ENCODE measurements around the gene DYRK1B.
"Not testable (repeated sequence)": the region's sequence is repeated elsewhere in the genome, so short reads cannot be mapped to it uniquely, and the experiment has no call there.

DYRK1B gene

DNA sequence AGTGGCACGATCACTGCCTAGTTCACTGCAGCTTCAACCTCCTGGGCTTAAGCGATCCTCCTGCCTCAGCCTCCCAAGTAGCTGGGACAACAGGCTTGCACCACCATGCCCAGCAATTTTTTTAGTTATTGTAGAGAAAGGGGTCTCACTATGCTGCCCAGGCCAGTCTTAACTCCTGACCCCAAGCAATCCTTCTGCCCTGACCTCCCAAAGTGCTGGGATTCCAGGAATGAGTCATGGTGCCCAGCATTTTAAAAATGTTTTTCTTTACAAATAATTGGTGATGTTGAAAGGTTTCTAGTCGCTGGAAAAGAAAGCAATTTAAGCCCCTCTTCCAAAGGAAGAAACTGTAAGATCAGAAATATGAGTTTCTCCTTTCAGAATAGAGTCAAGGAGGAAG lies 19.4 kb downstream of the DYRK1B start:
- peaks cover 49% of the 10 kb centered on the region for H3K4me1 Mint-ChIP-seq
- no peaks in the 10 kb centered on the region for H3K9me3 Mint-ChIP-seq
- H3K27me3 Mint-ChIP-seq (ENCODE audit: low read depth) = no peaks in the 10 kb centered on the region
- H3K36me3 Mint-ChIP-seq (ENCODE audit: low read depth) = peaks cover 7% of the 10 kb centered on the region
- H3K27ac Mint-ChIP-seq = no peak overlapping the region
- H3K4me3 Mint-ChIP-seq = no peak overlapping the region
- TF ChIP-seq, protein P1, sequence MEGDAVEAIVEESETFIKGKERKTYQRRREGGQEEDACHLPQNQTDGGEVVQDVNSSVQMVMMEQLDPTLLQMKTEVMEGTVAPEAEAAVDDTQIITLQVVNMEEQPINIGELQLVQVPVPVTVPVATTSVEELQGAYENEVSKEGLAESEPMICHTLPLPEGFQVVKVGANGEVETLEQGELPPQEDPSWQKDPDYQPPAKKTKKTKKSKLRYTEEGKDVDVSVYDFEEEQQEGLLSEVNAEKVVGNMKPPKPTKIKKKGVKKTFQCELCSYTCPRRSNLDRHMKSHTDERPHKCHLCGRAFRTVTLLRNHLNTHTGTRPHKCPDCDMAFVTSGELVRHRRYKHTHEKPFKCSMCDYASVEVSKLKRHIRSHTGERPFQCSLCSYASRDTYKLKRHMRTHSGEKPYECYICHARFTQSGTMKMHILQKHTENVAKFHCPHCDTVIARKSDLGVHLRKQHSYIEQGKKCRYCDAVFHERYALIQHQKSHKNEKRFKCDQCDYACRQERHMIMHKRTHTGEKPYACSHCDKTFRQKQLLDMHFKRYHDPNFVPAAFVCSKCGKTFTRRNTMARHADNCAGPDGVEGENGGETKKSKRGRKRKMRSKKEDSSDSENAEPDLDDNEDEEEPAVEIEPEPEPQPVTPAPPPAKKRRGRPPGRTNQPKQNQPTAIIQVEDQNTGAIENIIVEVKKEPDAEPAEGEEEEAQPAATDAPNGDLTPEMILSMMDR (IDR thresholded peaks at IDR 0.05; ENCODE audit: unreplicated experiment in 3 of 3) = no peak

DNA sequence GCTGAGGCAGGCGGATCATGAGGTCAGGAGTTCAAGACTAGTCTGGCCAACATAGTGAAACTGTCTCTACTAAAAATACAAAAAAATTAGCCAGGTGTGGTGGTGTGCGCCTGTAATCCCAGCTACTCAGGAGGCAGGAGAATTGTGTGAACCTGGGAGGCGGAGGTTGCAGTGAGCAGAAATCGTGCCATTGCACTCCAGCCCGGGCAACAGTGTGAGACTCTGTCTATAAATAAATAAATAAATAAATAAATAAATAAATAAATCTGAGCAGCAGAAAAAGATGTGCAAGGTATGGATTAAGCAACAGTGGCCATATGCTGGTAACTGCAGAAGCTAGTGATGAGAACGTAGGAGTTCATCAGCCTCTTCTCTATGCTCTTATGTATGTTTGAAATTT lies 19.9 kb downstream of the DYRK1B start:
- H3K36me3 Mint-ChIP-seq (ENCODE audit: low read depth); H3K4me3 Mint-ChIP-seq; H3K27me3 Mint-ChIP-seq (ENCODE audit: low read depth); H3K9me3 Mint-ChIP-seq: not testable (repeated sequence)
- peaks cover 44% of the 10 kb centered on the region for H3K4me1 Mint-ChIP-seq
- peak overlapping the region in 1 of 3 experiments; percentile 27 for H3K27ac Mint-ChIP-seq

DNA sequence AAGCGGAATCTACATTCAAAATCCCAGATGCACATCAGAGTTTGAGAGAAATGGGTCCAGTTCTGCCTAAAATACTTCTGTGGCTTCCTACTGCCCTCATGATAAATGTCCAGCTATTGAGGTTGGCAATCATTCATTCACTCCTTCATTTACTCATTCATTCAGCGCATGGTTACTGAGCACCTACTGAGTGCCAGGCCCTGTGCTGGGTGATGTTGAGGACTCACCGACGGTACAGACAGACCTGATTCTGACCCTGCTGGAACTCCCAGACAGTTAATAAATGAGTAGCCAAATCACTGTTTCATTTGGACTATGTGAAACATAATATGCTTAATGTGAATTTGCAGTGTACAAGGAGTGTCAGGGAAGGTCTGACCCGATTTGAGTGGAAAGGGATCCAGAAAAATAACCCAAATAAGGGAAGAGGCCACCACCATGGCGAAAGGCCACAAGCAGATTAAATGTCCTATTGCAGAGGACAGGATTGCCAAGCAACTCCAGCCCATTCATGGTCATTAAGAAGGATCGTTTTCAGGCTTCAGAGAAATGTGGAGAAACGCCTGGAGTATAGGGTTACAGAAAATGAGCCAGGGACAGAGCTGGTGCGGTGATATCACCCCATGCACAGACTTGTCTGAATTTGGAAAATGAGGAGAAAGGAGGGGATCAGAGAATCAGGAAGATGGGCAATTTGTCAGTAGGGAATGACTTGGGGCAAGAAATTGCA lies 20.5 kb downstream of the DYRK1B start:
- Mint-ChIP-seq H3K4me1 (peaks cover 37% of the 10 kb centered on the region), H3K4me3 (no peak overlapping the region), H3K27me3 (ENCODE audit: low read depth) (no peaks in the 10 kb centered on the region), H3K9me3 (peaks cover 2% of the 10 kb centered on the region), H3K36me3 (ENCODE audit: low read depth) (peaks cover 7% of the 10 kb centered on the region), H3K27ac (peak overlapping the region; percentile 14 to 27 (median 16))
- TF ChIP-seq, protein P1 (IDR thresholded peaks at IDR 0.05; ENCODE audit: unreplicated experiment in 3 of 3) = no peak

DNA sequence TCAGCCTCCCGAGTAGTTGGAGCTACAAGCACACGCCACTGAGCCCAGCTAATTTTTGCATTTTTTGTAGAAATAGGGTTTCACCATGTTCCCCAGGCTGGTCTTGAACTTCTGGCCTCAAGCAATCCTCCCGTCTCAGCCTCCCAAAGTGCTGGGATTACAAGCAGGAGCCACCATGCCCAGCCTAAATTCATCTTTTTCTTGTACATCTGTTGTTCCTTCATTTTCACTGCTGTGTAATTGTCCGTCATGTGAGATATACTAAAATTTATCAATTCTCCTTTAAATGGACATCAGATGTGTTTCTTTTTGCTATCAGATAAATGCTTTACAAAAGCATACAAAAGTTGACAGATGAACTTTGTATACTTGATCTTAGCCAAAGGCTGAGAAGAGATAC lies 22.9 kb downstream of the DYRK1B start:
- Mint-ChIP-seq H3K4me1 (peaks cover 24% of the 10 kb centered on the region), H3K9me3 (peaks cover 5% of the 10 kb centered on the region), H3K4me3 (no peak overlapping the region), H3K36me3 (ENCODE audit: low read depth) (peaks cover 4% of the 10 kb centered on the region), H3K27ac (no peak overlapping the region), H3K27me3 (ENCODE audit: low read depth) (no peaks in the 10 kb centered on the region)
- TF ChIP-seq, protein P1 (IDR thresholded peaks at IDR 0.05; ENCODE audit: unreplicated experiment in 3 of 3) = no peak

DNA sequence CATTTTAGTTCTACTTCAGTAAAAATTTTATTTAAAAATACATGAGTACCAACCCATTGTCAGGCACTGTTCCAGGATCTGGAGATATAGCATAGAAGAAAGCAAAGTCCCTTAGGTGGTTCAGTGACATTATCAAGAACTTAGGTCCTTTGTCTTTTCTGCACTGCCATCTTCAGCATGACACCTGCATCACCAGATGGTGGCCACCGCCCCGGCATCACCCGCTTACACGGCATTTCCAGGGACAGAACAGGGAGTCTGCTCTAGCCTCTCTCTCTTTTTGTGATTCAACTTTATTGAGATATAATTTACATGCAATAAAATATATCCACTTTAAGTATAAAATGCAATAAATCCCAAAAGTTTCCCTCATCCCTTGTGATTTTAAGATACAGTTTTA lies 23.5 kb downstream of the DYRK1B start:
- H3K27me3 Mint-ChIP-seq (ENCODE audit: low read depth) = no peaks in the 10 kb centered on the region
- H3K36me3 Mint-ChIP-seq (ENCODE audit: low read depth) = no peaks in the 10 kb centered on the region
- H3K27ac Mint-ChIP-seq = no peak overlapping the region
- peaks cover 5% of the 10 kb centered on the region for H3K9me3 Mint-ChIP-seq
- peaks cover 20% of the 10 kb centered on the region for H3K4me1 Mint-ChIP-seq
- H3K4me3 Mint-ChIP-seq = no peak overlapping the region
- TF ChIP-seq, protein P1 (IDR thresholded peaks at IDR 0.05; ENCODE audit: unreplicated experiment in 3 of 3) = no peak

DNA sequence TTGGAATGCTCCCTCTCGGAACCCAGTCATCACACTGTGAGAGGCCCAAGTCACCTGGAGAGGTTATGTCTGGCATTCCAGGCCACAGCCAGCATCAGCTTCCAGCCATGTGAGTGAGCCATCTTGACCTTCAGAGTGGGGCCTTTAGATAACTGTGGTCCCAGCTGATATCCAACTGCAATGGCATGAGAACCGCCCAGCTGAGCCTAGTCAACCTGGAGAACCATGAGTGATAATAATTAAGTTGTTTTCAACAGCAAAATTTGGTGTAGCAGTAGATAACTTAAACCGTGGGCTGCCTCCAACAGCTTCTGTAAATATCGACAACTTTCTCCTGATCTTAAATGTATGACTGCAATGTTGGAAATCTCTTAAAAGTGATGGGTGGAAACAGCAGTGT lies 24.6 kb downstream of the DYRK1B start:
- TF ChIP-seq, protein P1 (IDR thresholded peaks at IDR 0.05; ENCODE audit: unreplicated experiment in 3 of 3) = no peak
- Mint-ChIP-seq H3K9me3 (peaks cover 5% of the 10 kb centered on the region), H3K27ac (no peak overlapping the region), H3K36me3 (ENCODE audit: low read depth) (no peaks in the 10 kb centered on the region), H3K4me3 (no peak overlapping the region), H3K4me1 (peaks cover 25% of the 10 kb centered on the region), H3K27me3 (ENCODE audit: low read depth) (no peaks in the 10 kb centered on the region)

DNA sequence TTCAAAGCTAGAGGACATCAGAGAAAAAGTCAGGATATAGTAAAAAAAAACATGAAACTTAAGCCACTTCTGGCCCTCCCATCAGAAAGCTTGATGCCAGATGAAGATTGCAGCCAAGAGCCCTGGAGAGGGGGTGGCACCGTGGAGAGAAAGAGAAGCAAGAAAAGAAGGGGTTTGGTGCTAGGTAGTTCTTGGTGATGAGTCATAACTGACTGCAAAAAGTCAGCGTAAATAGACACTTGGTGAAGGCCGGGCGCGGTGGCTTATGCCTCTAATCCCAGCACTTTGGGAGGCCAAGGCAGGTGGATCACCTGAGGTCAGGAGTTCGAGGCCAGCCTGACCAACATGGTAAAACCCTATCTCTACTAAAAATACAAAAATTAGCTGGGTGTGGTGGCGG lies 25.3 kb downstream of the DYRK1B start:
- H3K27ac Mint-ChIP-seq; H3K9me3 Mint-ChIP-seq; H3K4me3 Mint-ChIP-seq; H3K36me3 Mint-ChIP-seq (ENCODE audit: low read depth); H3K27me3 Mint-ChIP-seq (ENCODE audit: low read depth): not testable (repeated sequence)
- peaks cover 27% of the 10 kb centered on the region for H3K4me1 Mint-ChIP-seq

Data from nephron (organoid).